Left colon (tissue), 2 donors: Measurements from ENCODE around the gene GPR35. TPM values are rescaled to one million over a fixed set of nuclear protein-coding genes. Genes with fewer than 3 reads are reported as not detected.
A peak's percentile ranks its signal among the peaks of the same experiment; 100 is the strongest.

Experiments used
- ATAC-seq: fragments of 200-7000 bp; cut with Tn5 transposase; one replicate; pipeline ENCODE4 v1.9.1; 2020; ENCODE audit warnings: mild to moderate bottlenecking, moderate library complexity
- DNase-seq, 2 donors: peaks; one replicate each; pipeline ENCODE4 v3.0.0-alpha.2; 2020
- intact Hi-C, 2 donors: fragments of 100-400 bp; cut with DNase I in 1 of 2; cut with micrococcal nuclease in 1 of 2; formaldehyde crosslinking; loops; one replicate each; pipeline versions ENCODE4 v1.11.2 to v1.14.0; 2022; cut with DNase I, micrococcal nuclease
- total RNA-seq, 2 donors: library from RNA; stranded (reverse); fragmentation: NEBNext Ultra II Directional; extraction: Animal tissue kit (Norgen Biotek cat#: 25700); gene quantifications; one replicate each; pipeline ENCODE4 v1.2.1, GENCODE V29; 2021
- donor health status: DM: no; HTN: no; CAD: no.
- donor health status: DM: yes; HTN: yes; CAD: no.

GPR35 gene
- total RNA-seq, 2 donors from 2014 or later, result 67.5 to 84.3 TPM

DNA sequence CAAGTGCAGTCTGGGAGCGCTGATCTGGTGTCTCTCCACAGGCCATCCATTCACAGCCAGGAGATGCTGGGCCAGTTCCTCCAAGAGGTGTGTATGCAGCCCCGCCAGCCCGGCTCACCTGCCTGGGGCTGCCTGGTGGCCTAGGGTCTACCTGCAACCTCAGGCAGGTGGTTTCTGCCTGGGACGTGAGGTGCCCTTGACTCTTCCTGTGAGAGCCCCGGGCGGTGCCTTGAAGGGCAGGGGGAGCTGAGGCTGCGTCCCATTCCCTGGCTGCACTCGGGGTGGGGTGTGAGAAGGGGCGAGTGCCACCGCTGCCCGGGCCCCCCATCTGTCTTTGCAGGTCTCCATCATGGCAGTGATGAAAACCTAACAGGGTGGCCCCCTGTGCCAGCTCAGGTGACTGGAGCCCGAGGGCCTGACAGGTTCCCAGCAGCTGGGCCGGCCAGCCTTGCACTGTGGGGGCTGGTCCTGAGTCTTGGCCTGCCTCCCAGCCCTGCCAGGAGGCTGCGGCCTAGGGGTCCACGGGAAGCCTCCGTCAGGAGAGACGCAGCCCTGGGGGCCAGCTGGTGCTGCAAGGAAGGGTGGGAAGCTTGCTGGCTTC, 26.9 kb upstream of the GPR35 start:
- ATAC-seq (no peak), DNase-seq (peak; percentile 2 to 15)
- intact Hi-C loops, result no loop called here

- intact Hi-C loops, result no loop called here
- ATAC-seq (no peak), DNase-seq (peak; percentile 1 to 16)
Measured at GRCh38 chr2:240599141-240599583, 26.1 kb upstream of the GPR35 start.

GRCh38 chr2:240600451-240600961, 24.8 kb upstream of the GPR35 start:
- DNase-seq, result peak; percentile 1 to 16
- intact Hi-C loops, result no loop called here
- no peak for ATAC-seq

- peak; percentile 4 to 21 for DNase-seq
- no peak for ATAC-seq
- intact Hi-C loops, result no loop called here
Measured at GRCh38 chr2:240601061-240601830, 24.0 kb upstream of the GPR35 start.

GRCh38 chr2:240601831-240602160, 23.5 kb upstream of the GPR35 start:
- DNase-seq (no peak), ATAC-seq (no peak)
- intact Hi-C loops, result no loop called here

DNA sequence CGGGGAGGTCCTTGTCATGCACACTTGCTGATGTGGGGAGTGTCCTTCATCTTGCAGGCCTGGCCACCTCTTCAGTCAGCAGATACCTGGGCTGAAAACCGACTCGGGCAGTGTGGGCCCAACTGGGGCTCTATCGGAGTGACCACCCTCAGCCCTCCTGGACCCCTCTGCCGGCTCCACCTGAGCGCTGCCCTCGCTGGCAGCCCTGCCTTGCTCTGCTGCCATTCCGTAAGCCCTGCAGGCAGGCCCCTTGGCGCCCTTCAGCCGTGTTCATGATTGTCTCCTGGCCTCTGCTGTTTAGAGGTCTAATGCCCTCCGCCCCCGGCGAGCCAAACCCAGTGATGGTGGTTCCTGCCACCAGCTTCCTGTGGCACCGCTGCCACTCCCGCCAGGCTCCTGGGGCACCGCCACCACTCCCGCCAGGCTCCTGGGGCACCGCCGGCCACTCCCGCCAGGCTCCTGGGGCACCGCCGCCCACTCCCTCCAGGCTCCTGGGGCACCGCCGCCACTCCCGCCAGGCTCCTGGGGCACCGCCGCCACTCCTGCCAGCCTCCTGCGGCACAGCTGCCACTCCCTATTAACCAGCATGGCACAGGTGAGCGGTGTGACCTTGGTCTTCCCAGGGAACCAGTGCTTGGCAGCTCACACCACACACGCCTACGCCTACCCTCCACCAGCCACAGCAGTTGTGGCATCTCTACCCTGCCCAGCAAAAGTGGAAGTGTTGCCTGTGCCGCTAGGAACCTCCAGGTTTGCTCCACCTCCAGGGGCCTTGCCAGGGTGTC, 22.8 kb upstream of the GPR35 start:
- ATAC-seq (no peak), DNase-seq (peak; percentile 13 to 23)

GRCh38 chr2:240603081-240603835, 22.0 kb upstream of the GPR35 start:
- DNase-seq (peak; percentile 20 to 24), ATAC-seq (no peak)
- intact Hi-C loops, result no loop called here

More for the DNA sequence above, 22.8 kb upstream of the GPR35 start:
- intact Hi-C loops, result no loop called here

GRCh38 chr2:240603846-240604245, 21.4 kb upstream of the GPR35 start:
- DNase-seq (peak; percentile 12 to 28), ATAC-seq (no peak)
- intact Hi-C loops, result no loop called here

DNA sequence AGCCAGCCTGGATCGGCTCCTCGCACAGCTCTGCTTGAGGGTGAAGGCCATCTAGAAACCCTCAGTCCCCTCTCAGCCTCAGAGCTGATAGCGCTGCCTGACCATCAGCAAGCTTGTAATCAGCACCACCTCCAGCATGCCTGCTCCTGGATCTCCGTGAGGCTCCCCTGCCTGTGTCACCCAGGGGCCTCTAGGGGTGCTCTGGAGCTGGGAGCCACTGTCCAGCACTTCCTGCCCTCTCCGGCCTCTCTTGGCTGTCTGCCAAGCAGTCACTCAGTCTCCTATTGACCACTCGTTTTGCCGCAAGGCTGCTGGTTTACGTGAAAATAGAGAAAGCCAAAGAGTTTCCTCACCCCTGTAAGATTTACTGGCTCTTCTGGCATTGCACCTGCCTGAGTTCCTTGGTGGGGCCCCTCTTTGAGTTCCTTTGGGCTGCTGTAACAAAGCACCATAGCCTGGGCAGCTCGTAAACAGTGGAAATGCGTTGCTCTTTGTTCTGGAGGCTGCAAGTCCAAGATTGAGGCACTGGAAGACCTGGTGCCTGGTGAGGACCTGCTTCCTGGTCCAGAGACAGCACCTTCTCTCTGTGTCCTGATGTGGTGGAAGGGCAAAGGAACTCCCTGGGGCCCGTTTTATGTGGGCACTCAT, 20.9 kb upstream of the GPR35 start:
- DNase-seq, result peak; percentile 83 to 86
- peak; percentile 65 for ATAC-seq
- intact Hi-C loops, result no loop called here

DNA sequence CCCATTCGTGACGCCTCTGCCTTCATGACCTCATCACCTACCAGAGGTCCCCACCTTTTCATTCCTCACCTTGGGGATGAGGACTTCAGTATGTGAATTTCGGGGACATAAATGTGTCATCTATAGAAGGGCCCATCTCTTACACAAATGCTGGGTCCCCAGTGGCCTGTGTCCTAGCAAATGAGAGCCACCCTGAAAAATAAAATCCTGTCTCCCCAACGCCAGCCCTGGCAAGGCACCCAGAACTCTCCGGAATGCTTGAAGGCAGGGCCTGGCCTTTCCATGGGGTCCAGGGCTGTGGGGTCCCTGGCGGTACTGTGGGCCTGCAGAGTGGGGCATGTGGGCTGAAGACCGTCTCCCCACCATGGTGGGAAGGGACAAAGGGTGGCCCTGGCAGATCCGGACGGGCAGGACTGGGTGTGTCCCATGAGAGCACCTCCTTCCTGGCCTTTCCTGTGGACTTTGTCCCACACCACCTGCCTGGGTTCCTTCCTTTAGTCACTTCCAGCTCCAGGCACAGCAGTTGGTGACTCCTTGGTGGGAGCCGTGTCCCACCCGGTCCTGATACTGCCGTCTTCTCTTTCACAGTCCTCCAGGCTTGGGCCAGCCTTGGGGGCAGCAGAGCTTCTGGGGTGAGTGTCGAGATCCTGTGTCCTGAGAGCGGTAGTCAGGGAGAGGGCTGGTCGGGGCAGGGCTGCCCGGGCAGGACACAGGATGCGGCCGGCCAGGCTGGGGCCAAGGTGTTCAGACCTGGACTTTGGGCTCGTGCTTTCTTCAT, 20.2 kb upstream of the GPR35 start:
- ATAC-seq (peak; percentile 88), DNase-seq (peak; percentile 86 to 91)
- intact Hi-C loops, result no loop called here

- DNase-seq (peak in 1 of 2 donors; percentile 16), ATAC-seq (peak; percentile 15)
- intact Hi-C loops, result no loop called here
Measured at GRCh38 chr2:240605867-240606743, 19.2 kb upstream of the GPR35 start.

DNA sequence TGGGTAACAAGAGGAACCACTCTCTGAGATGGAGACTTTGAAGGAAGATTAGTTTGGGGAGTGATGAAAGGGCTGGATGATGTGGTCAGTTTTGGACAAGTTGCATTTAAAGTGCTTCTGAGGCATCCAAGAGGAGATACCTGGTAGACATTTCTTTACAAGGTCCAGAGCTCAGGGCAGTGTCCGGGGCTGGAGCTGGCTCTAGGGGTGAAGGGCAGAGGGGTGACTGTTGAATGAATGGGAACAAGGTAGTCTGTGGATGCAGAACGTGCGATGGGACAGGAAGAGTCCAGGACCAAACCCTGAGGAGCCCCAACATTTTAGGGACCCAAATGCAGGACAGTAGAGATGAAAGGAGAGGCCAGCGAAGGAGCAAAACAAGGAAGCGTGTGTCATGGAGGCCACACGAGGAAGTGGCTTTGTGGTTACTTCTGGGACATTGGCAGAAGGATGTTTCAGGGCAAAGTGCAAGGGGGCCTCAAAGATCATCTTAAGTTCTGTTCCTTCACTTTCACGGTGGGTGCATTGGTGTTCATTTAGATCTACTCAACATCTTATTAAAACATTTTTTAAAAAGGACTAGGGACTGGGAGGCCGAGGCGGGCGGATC, 13.6 kb upstream of the GPR35 start:
- intact Hi-C loops, result no loop called here

GRCh38 chr2:240613781-240614180, 11.5 kb upstream of the GPR35 start:
- ATAC-seq (no peak), DNase-seq (no peak)
- intact Hi-C loops, result no loop called here

More for the DNA sequence above, 13.6 kb upstream of the GPR35 start:
- ATAC-seq (peak; percentile 30), DNase-seq (no peak)

DNA sequence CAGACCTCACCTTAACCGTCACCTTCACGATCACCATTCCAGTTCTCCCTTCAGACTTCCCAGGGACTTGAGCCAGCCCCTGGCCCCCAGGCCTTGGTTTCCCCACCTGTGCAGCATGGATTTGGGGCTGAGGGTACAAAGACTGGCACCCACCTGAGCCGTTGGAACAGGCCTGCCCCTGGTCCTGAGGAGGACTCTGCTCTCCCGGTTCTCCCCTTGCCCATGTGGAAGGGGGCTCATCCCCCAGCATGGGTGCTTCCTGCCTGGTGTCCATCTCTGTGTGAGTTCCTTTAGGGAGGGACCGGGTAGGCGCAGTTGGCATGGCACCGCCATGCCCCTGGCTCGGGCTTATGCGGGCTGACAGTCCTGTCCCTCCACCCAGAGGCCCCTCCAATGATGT, 10.9 kb upstream of the GPR35 start:
- intact Hi-C loops, result no loop called here
- DNase-seq, result no peak
- ATAC-seq, result no peak

DNA sequence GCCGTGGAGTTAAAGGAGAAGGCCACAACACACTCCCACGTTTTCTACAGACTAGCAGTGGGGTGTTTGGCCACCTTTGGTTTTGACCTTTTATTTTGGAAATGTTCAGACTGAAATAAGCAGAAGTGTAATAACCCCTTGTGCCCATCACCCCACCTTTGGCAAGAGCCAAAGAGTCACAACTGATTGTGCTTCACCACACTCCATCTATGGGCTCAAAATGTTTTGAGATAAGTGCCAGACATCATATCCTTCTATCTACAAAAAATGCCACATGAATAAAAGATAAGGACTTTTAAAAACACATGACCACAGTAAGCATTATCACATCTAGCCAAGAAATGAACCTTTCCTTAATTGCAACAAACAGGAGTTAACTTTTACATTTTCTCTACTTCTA, 9.9 kb upstream of the GPR35 start:
- intact Hi-C loops, result no loop called here
- DNase-seq (no peak), ATAC-seq (no peak)

DNA sequence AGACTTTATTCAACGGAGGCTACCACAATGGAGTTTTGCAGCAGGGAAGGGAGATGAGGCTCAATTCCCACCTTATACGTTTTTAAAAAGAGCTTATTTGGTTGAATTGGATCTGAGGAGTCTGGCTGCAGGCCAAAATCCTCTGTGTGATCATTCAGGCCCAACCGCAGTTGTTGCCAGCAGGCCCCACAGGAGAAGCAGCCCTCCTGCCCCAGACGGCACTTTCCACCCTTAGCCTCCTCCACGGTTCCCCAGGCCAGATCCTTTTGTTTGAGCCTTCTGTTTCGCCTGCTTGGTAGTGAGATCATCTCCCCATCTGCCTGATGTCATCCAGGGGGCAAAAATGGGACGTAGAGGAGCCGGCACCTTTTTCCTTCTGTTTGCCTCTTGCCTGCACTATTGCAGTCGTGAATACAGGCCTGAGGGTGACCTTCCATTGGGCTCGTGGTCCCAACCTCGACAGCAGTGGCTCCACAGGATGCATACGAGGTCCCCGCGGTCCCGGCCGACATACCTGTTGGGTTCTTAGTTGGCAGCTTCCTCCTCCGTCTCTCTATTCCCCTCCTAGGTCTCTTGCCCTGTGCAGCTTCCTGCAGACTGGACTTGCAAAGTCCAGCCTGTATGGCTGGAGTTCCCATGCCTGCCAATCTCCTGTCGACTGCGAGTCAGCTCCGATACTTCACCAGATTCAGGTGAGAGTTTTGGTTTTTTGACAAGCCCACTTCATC, 9.3 kb upstream of the GPR35 start:
- DNase-seq (peak; percentile 8), ATAC-seq (no peak)
- intact Hi-C loops, result no loop called here
